ENCODE data around the gene CTTN. TPM values are rescaled to one million over a fixed set of nuclear protein-coding genes. Genes with fewer than 3 reads are reported as not detected.
A peak's percentile ranks its signal among the peaks of the same experiment; 100 is the strongest.

Gene CTTN
- total and polyA plus RNA-seq, 10 of the 15 experiments (the other 5 are each of a cell fraction or from before 2014, with no cell fraction given), result 1.1 to 37.8 (median 11.8) TPM

GRCh38 chr11:70423523-70424505 lies 25.5 kb downstream of the CTTN start (continued):
- no peak for TF ChIP-seq ZBTB11 (CRISPR knock-in tag; IDR thresholded peaks at IDR 0.05)
- TF ChIP-seq NFYB (IDR thresholded peaks at IDR 0.05; ENCODE audit: insufficient read depth, low read depth, low read length), result no peak
- TF ChIP-seq MTA3 (IDR thresholded peaks at IDR 0.05; ENCODE audit: borderline replicate concordance, low read length), result peak; percentile 75; the same call in 1 of the 2 replicates
- no peak for TF ChIP-seq SUZ12 (IDR thresholded peaks at IDR 0.05; ENCODE audit: unreplicated experiment)
- peak; percentile 32; the same call in 1 of the 2 replicates for TF ChIP-seq JUND (IDR thresholded peaks at IDR 0.05; ENCODE audit: low read depth, low read length)
- no peak for TF ChIP-seq NBN (IDR thresholded peaks at IDR 0.05)
- peak; percentile 99 for TF ChIP-seq BHLHE40 (IDR thresholded peaks at IDR 0.05; ENCODE audit: borderline replicate concordance in 1 of 2, low read depth in 2 of 2, low read length in 1 of 2)
- 0 out of 2 replicates have a peak, but pooled peaks have one; percentile 26 for TF ChIP-seq GABPA (IDR thresholded peaks at IDR 0.05; ENCODE audit: low read depth)
- TF ChIP-seq BACH1 (IDR thresholded peaks at IDR 0.05; ENCODE audit: borderline replicate concordance), result no peak
- TF ChIP-seq ETV6 (conservative IDR thresholded peaks at IDR 0.05 in 1 of 2, IDR thresholded peaks at IDR 0.05 in 1 of 2; ENCODE audit: borderline replicate concordance in 1 of 2, low read depth in 1 of 2), result no peak
- peak; percentile 44; the same call in 1 of the 2 replicates for TF ChIP-seq IKZF1 (conservative IDR thresholded peaks at IDR 0.05)
- TF ChIP-seq REST (IDR thresholded peaks at IDR 0.05; ENCODE audit: low read depth, low read length), result no peak
- TF ChIP-seq CBX3 (IDR thresholded peaks at IDR 0.05; ENCODE audit: borderline replicate concordance, low read depth), result no peak
- TF ChIP-seq MTA2 (IDR thresholded peaks at IDR 0.05; ENCODE audit: low read depth), result peak; percentile 59; the same call in 1 of the 2 replicates
- TF ChIP-seq EP300 (IDR thresholded peaks at IDR 0.05; ENCODE audit: borderline replicate concordance in 1 of 2, control insufficient read depth in 1 of 2, low read depth in 2 of 2, low read length in 2 of 2), result peak; percentile 45 to 53; a peak in 2 of 4 replicates
- TF ChIP-seq MLLT1 (IDR thresholded peaks at IDR 0.05), result peak; percentile 97
- no peak for TF ChIP-seq ZZZ3 (IDR thresholded peaks at IDR 0.05; ENCODE audit: control insufficient read depth, insufficient read length, low read depth)
- no peak for TF ChIP-seq MEF2A (IDR thresholded peaks at IDR 0.05; ENCODE audit: insufficient read depth, low read depth, low read length)
- peak; percentile 84; the same call in 1 of the 2 replicates for TF ChIP-seq TBL1XR1 (IDR thresholded peaks at IDR 0.05; ENCODE audit: low read depth, low read length)
